ENCODE results near the gene FAM43A.

FAM43A gene

GRCh38 chr3:194676471-194676870 is 9.2 kb upstream of the FAM43A start:
- no peak for DNase-seq

- DNase-seq, result no peak
These were observed 4.6 kb upstream of the FAM43A start for GRCh38 chr3:194680888-194681615.

DNA sequence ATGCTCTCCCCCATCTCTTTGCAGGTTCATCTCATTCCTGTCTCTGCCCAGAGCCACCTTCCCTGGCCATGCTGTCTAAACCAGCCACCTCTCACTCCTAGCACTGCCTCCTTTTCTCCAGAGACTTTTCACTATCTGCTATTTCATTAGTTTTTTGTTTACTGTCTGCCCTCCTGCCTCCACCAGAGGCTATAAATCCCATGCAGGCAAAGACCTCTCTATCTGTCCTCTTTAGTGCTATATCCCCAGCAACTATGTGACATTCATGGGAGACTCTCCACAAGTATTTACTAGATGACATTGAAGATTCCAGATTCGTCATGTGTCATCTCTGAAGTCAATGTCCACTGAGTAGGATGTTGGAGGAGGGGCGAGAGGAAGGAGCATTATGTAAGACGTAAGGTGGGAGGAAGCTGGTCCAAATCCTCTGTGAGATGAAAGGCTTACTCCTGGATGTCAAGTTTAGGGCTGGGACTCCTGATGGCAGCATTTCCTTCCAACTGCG is 3.4 kb upstream of the FAM43A start:
- DNase-seq, result no peak

GRCh38 chr3:194682694-194683310 is 2.9 kb upstream of the FAM43A start:
- DNase-seq, result peak; percentile 77

GRCh38 chr3:194683380-194683779 is 2.3 kb upstream of the FAM43A start:
- DNase-seq, result no peak

- no peak for DNase-seq
These were observed 492 bp upstream of the FAM43A start for GRCh38 chr3:194685065-194685717.

- DNase-seq, result peak; percentile 39
These were observed 732 bp downstream of the FAM43A start for GRCh38 chr3:194686414-194686815.

DNA sequence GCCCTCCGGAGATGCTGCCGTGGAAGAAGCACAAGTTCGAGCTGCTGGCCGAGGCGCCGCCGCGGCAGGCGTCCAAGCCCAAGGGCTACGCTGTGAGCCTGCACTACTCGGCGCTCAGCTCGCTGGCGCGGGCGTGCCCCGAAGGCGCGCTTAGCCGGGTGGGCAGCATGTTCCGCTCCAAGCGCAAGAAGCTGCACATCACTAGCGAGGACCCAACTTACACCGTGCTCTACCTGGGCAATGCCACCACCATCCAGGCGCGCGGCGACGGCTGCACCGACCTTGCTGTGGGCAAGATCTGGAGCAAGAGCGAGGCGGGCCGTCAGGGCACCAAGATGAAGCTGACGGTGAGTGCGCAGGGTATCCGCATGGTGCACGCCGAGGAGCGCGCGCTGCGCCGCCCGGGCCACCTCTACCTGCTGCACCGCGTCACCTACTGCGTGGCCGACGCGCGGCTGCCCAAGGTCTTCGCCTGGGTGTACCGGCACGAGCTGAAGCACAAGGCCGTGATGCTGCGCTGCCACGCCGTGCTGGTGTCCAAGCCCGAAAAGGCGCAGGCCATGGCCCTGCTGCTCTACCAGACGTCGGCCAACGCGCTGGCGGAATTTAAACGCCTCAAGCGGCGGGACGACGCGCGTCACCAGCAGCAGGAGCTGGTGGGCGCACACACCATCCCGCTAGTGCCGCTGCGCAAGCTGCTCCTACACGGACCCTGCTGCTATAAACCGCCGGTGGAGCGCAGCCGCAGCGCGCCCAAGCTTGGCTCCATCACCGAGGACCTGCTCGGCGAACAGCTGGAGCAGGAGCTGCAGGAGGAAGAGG is 1.3 kb downstream of the FAM43A start:
- no peak for DNase-seq

DNA sequence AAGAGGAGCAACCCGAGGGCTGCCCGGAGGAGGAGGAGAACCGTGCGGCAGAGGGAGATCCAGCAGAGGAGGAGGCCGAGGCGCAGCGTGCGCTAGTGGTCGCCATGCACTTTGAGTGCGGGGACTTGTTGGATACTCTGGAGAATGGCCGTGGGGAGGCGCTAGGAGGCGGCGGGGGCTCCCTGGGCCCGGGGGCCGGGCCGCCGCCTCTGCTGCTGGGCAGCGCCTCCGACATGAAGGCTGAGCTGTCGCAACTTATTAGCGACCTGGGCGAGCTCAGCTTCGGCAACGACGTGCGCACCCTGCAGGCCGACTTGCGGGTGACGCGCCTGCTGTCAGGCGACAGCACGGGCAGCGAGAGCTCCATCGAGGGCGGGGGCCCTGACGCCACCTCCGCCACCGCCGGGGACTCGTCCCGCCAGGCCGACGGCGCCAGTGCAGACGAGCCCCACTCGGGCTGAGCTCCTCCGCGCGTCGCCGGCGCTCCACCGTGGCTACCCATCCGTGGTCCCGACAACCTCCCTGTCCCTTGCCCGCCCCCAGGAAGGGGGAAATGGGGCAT is 2.0 kb downstream of the FAM43A start:
- DNase-seq, result no peak

DNA sequence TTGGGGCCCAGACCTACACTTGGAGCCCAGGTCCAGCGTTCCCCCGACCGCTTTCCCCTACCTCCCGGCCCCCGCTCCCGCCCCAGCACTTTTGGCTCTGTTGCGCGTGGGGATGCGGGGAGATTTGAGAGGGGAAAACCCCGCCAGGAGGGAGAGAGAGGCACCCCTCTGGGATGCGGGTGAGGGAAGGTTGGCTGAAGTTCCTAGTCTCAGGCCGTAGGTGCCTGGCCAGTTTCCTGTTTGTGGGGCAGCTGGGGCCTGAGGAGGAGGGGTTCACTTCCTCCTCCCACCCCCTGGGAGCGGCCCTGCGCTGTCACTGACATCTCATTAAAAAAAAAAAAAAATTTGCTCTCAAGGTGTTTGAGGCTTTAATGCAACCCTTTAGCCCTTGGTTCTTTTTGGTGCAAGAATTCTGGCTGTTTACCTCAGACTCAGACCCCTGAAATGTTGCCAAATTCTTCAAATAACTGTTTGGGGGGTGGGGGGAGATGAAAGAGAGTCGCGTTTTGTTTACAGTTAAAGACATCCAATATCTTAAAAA is 2.6 kb downstream of the FAM43A start:
- no peak for DNase-seq

DNA sequence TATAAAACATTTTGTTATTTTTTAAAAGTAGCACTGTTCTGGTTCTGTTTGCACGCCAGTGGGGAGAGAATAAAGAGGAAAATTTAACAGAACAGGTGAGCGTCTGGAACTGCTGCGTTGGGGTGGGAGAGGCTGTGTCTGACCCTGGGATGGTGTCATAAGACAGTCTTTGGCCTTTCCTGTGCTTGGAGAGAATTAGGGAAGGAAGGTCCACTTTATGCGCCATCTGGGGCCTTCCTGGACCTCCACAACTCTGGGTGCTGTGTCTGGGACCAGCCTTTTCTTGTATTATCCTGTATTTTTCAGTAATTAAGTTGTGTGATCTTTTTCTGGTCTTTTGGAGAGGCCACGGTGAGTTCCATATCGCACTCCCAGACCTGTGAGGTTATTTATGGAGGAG is 3.3 kb downstream of the FAM43A start:
- no peak for DNase-seq

GRCh38 chr3:194689493-194689944 is 3.8 kb downstream of the FAM43A start:
- DNase-seq, result no peak

- no peak for DNase-seq
These were observed 5.1 kb downstream of the FAM43A start for GRCh38 chr3:194690501-194691372.

- DNase-seq, result no peak
These were observed 6.0 kb downstream of the FAM43A start for GRCh38 chr3:194691481-194692283.

GRCh38 chr3:194696702-194697101 is 11.0 kb downstream of the FAM43A start:
- DNase-seq, result no peak

DNA sequence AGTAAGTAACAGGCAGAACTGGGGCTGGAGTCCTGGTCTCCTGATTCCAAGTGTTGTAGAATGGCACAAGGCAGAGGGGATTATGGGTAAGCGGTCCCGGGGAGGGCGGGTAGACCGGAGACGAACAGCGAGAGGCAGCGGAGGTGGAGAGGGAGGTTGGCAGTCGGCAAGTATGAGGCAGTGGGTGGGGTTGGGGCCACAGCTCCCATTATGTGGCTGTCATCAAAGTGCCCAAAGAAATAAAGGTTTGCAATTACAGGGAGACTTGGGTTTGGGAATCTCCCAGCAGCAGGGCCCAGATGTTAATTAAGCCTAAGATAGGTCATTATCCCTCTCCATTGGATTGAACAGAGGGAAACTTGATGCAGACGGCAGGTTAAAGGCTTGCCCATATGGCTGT is 16.9 kb downstream of the FAM43A start:
- DNase-seq, result no peak

DNA sequence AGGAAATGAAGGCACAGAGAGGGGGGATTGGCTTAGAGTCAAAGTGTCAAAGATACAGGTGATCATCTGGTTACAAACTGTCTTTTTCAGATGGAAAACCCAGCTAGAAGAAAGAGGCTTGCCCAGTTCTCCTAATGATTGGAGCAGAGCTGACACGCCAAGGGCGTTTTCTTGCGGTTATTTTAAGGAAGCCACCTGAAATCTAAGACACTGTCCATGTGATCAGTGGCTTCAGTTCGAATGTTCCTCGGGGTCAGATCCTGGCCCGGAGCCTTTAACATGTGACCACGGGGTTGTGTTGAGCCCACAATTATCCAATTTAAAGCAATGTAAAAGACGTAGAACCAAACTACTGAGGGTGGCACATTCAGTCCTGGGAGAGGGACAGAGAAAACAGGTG is 19.5 kb downstream of the FAM43A start:
- no peak for DNase-seq

- DNase-seq, result no peak
These were observed 20.1 kb downstream of the FAM43A start for GRCh38 chr3:194705761-194706160.

DNA sequence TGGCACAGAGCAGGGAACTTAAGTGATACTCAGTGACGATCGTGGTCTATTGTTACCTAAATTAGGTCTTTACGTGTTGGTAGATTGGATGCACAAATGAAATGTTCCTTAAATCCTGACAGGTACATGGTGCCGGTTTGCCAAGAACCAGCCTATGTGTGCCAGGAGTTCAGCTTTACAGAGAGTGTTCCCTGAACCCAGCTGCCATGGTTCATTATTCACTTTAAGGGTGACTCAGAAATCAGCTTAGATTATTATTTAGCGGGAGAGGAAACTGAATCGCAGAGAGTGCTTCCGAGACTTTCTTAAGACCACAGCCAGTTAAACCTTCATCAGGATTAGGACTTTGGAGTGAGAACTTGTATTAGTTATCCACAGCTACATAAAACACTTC is 21.5 kb downstream of the FAM43A start:
- DNase-seq, result no peak

DNA sequence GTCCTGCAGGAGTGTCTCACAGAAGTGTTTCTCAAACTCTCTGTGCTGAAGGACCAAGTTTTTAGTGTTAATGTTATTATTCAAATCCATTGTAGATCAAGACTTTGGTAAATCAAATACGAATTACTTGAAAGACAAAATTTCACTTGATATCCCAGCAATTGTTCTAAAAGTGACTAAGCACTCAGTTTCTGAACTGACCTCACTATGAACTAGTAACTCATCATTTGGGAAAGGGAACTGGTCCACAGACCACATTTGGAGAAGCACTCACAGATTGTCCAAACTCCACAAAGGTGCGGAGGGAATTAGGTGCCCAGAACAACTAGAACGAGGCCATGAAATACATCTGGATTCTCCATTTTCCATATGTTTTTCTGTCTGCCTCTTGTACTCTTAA is 25.6 kb downstream of the FAM43A start:
- no peak for DNase-seq

- DNase-seq, result no peak
These were observed 26.2 kb downstream of the FAM43A start for GRCh38 chr3:194711913-194712312.

Data from NCI-H1105 (cell line).